ENCODE measurements around the gene GTPBP6.
"Not testable (repeated sequence)": the region's sequence is repeated elsewhere in the genome, so short reads cannot be mapped to it uniquely, and the experiment has no call there.

GTPBP6 gene

DNA sequence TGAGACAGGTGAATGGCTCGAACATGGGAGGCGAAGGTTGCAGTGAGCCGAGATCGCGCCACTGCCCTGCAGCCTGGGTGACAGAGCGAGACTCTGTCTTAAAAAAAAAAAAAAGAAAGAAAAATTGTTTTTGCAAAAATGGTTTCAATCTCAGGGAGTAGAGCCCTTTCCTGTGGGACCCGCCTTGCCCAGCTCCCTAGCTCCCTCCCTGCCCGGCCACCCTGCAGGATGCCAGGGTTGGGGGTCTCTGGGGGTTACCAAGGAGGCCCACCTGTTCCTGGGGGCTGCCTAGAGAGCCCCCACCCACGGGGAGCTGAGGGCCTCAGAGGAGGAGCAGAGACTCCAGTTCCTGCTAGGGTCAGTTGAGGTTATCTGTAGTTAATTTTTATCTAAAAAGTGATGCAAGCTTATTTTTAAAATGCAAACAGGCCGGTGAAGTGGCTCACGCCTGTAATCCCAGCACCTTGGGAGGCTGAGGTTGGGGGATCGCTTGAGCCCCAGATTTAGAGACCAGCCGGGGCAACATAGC is 56.2 kb downstream of the GTPBP6 start:
- no peak for DNase-seq (ENCODE audit: low spot score)

DNA sequence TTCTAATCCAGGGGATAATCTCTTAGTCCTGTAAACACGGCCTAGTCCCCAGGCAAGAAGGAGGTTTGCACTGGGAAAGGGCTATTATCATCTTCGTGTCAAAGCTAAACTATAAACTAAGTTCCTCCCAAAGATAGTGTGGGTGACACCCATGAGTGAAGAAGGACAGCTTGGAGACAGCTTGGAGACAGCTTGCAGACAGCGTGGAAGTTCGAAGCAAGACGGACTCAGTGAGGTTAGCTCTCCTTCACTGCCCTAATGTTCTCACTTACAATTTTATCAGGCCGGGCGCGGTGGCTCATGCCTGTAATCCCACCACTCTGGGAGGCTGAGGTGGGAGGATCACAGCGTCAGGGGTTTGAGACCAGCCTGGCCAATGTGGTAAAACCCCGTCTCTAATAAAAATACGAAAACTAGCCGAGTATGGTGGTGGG is 56.7 kb downstream of the GTPBP6 start:
- DNase-seq (ENCODE audit: low spot score): no peak

DNA sequence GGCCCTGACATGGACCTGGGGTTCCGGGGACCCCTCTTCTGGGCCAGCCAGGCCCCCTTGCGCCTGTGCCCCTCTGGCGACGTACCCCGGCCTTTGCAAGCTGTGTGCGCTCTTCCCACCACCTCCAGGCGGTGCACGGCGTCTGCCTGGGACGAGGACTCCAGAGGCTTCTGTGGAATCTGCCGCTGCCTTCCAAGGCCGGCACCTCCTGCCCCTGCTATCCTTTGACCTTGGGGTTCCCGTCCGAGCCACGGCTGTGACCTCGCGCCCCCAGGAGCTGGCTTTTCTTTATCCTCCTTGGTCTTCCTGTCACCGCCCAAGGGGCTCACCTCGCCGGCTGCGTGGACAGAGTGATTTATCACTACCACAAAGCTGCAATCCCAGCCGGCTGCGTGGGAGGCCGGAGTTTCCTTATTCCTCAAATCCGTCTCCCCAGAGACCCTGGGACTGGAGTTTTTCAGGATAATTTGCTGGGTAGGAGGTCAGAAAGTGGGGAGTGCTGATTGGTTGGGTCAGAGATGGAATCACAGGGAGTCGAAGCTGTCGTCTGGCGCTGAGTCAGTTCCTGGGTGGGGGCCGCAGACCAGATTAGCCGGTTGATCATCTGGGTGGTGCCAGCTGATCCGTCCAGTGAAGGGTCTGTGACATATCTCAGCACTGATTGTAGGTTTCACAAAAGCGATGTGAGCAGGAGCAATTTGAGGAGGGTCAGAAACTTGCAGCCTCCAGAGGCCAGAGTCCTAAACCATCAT is 57.3 kb downstream of the GTPBP6 start:
- DNase-seq (ENCODE audit: low spot score): no peak

DNA sequence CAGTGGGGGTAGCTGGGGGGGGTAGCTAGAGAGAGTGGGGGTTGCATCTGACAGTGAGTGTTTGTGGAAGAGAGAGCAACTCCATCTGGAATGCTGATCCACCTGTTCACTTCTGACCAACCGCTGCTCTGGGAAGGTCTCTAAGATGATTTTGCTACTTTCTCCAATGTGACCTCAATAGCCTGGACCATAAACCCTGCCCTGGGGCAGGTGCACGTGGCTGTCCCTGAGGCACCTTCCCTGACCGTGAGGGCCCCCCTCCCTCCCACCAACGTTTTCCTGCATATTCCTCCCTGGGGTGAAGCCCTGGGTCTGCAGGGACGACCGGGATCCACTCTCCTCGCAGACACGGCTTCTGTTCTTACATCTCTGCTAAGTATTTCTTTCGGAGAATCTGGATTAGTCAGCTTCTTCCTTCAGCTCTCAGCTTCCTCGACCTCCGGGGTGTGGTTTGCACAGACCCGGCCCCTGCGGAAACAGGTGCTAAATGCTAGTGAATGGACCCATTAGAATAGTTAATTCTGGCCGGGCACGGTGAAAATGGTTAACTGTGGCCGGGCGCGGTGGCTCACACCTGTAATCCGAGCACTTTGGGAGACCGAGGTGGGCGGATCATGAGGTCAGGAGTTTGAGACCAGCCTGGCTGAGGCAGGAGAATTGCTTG is 58.8 kb downstream of the GTPBP6 start:
- no peak for DNase-seq (ENCODE audit: low spot score)

DNA sequence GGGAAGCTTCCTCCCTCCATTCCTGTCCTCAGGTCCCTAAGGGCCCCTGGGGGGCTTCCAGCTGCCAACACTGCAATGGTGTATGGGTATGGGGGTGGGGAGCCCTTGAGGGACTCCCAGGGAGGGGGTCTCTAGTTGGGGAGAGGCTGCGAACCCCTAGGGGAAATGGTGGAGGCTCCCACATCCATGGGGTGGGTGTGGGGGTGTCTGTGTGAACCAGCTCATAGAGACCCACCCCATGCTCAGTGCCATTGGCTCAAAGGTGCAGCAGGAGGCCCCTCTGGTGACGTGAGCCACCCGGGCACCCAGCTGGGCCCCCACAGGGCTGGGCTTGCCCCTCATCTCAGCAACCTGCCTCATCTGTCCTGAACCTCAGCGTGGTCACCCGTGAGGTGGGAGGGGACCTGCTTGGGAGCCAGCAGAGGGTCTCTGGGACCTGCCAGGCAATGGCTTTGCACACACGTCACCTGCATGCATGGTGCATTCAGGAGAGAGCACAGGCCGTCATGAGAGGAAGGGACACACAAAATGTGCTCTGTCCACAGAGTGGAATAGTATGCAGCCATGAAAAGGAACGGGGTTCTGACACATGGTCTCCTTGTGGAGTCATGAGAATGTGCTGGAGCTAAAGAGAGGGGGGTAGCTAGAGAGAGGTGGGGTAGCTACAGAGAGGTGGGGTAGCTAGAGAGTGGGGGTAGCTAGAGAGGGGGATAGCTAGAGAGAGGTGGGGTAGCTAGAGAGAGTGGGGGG is 60.1 kb downstream of the GTPBP6 start:
- DNase-seq (ENCODE audit: low spot score): no peak

DNA sequence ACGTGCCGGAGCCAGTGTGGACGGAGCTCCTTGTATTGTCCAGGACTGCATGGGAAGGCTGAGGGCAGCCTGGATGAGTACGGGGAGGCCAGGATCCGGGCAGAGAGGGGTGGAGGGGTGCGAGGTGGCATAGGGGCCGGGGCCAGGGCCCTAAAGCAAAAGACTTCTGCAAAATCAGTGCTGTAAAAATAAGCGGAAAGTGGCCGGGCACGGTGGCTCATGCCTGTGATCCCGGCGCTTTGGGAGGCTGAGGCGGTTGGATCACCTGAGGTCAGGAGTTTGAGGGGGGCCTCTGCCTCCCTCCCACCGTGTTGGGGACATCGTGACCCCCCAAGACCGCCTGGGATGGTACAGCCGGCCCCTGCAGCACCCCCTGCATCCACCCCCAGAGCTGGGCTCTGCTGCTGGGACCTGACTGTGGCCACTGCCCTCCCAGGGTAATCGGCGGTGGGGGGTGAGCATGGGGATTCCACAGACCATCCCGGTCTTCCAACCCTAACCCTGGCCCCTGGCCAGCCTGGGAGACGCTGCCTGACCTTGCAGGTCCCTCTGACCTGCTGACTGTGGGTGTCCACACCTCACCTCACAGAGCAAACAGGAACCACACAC is 60.8 kb downstream of the GTPBP6 start:
- no peak for DNase-seq (ENCODE audit: low spot score)

DNA sequence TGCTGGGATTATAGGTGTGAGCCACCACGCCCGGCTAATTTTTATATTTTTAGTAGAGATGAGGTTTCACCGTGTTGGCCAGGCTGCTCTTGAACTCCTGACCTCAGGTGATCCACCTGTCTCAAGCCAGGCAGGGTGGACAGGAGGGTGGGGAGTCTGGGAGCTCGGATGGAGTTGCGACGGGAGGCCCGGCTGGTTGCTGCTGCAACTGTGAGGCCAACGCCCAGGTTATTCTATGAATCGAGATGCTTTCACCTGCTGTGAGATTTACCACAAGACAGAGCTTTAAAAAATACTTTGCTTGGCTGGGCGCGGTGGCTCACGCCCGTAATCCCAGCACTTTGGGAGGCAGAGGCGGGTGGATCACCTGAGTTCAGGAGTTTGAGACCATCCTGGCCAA is 61.5 kb downstream of the GTPBP6 start:
- not testable (repeated sequence) for DNase-seq (ENCODE audit: low spot score)

DNA sequence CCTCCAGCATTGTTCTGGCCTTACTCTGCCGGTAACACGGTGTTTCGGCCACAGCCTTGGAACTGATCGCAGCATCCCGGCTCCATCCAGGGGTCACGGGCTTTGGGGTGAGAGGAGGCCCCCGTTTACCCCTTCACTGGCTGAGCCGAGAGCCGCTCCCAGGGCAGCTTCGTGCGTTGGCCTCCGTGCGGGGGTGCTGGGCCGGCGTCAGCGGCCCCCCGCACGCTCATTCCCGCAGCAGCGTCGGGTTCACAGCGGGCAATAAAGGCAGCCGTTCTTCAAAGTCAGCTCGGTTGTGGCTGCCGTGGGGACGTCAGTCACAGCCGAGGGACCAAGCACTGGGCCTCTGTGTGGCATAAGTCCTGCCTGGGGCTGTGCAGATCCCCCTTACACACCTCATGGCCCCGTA is 62.7 kb downstream of the GTPBP6 start:
- no peak for DNase-seq (ENCODE audit: low spot score)

Measured in SW480 (cell line).